ENCODE data around the gene RFTN2. TPM values are rescaled to one million over a fixed set of nuclear protein-coding genes. Genes with fewer than 3 reads are reported as not detected.
A peak's percentile ranks its signal among the peaks of the same experiment; 100 is the strongest.

RFTN2 gene
- total RNA-seq, 1 donor from 2014 or later, result 9.9 TPM

DNA sequence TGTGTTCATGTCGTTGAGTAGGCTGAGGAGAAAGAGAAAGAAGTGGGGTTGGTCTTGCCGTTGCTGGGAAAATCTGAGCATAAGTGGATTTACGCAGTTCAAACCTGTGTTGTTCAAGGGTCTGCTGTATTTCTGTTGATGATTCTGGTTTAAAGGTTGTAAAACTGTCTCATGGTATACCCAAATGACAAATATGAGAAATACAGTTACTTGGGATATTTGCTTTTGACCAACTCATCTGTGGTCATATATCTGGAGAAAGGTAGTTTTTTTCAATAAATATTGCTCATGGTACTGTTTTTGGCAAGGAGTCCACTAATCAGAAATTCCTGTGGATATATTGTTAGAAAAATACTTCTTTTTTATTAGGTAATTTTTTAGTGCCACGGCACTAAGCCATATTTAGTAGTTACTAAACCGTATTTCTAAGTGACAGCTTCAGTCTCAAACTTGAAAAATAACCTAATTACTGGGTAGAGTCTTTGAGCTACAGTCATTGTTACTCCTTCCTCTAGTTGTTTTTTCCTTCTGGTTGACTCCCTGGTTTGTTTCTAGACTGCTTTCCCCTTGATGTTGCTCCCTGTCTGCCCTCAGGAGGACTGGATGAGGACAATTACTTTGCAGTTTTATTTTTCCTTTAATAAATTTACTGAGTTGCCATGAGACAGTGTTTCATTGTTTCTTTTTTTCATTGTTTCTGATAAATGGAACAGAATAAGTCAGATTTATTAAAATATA lies 128.1 kb downstream of the RFTN2 start:
- H3K36me3 Mint-ChIP-seq, result peaks cover 39% of the 10 kb centered on the region
- no peaks in the 10 kb centered on the region for H3K4me1 Mint-ChIP-seq
- no peaks in the 10 kb centered on the region for H3K27me3 Mint-ChIP-seq (ENCODE audit: low read depth)
- no peak for DNase-seq (ENCODE audit: low spot score in 2 of 2, unreplicated experiment in 2 of 2)
- TF ChIP-seq CTCF (IDR thresholded peaks at IDR 0.05; ENCODE audit: unreplicated experiment), result no peak
- no peaks in the 10 kb centered on the region for H3K9me3 Mint-ChIP-seq
- H3K4me3 Mint-ChIP-seq, result no peak overlapping the region
- peak overlapping the region; percentile 76 for H3K27ac Mint-ChIP-seq

GRCh38 chr2:197543206-197543605 lies 132.2 kb downstream of the RFTN2 start:
- Mint-ChIP-seq H3K36me3 (peaks cover 47% of the 10 kb centered on the region), H3K9me3 (no peaks in the 10 kb centered on the region), H3K4me1 (no peaks in the 10 kb centered on the region), H3K27ac (no peak overlapping the region), H3K27me3 (ENCODE audit: low read depth) (no peaks in the 10 kb centered on the region), H3K4me3 (no peak overlapping the region)
- no peak for TF ChIP-seq CTCF (IDR thresholded peaks at IDR 0.05; ENCODE audit: unreplicated experiment)
- DNase-seq (ENCODE audit: low spot score in 2 of 2, unreplicated experiment in 2 of 2), result no peak

DNA sequence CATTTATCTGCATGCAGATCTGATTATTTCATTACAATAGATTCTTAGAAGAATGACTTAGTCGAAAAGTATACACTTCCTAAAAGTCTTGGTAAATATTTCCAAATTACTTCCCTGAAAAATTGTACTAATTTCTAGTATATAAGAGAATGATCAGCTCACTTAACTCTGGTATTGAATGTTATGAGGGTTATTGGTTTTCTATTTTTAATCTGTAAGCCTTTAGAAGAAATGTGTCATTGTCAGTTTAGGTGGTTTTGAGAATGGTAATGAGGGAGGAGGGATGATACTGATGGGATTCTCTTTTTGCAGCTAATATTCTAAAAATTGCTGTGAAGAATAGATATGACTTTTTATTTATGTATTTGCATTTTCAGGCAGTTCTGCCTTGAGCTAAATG lies 135.7 kb downstream of the RFTN2 start:
- Mint-ChIP-seq H3K9me3 (no peaks in the 10 kb centered on the region), H3K4me3 (no peak overlapping the region), H3K27me3 (ENCODE audit: low read depth) (no peaks in the 10 kb centered on the region), H3K4me1 (no peaks in the 10 kb centered on the region), H3K36me3 (peaks cover 44% of the 10 kb centered on the region), H3K27ac (no peak overlapping the region)
- DNase-seq (ENCODE audit: low spot score in 2 of 2, unreplicated experiment in 2 of 2), result no peak
- no peak for TF ChIP-seq CTCF (IDR thresholded peaks at IDR 0.05; ENCODE audit: unreplicated experiment)

GRCh38 chr2:197538412-197538811 lies 137.0 kb downstream of the RFTN2 start:
- H3K4me1 Mint-ChIP-seq, result no peaks in the 10 kb centered on the region
- peak overlapping the region; percentile 59 for H3K27ac Mint-ChIP-seq
- no peaks in the 10 kb centered on the region for H3K27me3 Mint-ChIP-seq (ENCODE audit: low read depth)
- no peak overlapping the region for H3K4me3 Mint-ChIP-seq
- H3K36me3 Mint-ChIP-seq, result peaks cover 44% of the 10 kb centered on the region
- H3K9me3 Mint-ChIP-seq, result no peaks in the 10 kb centered on the region
- no peak for TF ChIP-seq CTCF (IDR thresholded peaks at IDR 0.05; ENCODE audit: unreplicated experiment)
- no peak for DNase-seq (ENCODE audit: low spot score in 2 of 2, unreplicated experiment in 2 of 2)

Other genes starting within 250 kb of the RFTN2 start
- gene SF3B1, start 240.6 kb downstream of the RFTN2 start, total RNA-seq, result 404 to 422 TPM (median 414 TPM) in 3 replicates
- 14.6 to 15.9 TPM (median 15.3 TPM) in 3 replicates for gene COQ10B, start 222.0 kb downstream of the RFTN2 start, total RNA-seq
- 326 to 341 TPM (median 337 TPM) in 3 replicates for gene HSPD1, start 175.7 kb downstream of the RFTN2 start, total RNA-seq
- 91.8 to 102 TPM (median 96.4 TPM) in 3 replicates for gene HSPE1, start 175.2 kb downstream of the RFTN2 start, total RNA-seq
- gene MOB4, start 159.5 kb downstream of the RFTN2 start, total RNA-seq, result 22.5 to 26.0 TPM (median 26.0 TPM) in 3 replicates
- gene MARS2, start 29.8 kb upstream of the RFTN2 start, total RNA-seq, result 4.6 to 5.1 TPM (median 4.9 TPM) in 3 replicates
- not detected in 3 replicates for gene BOLL, start 109.7 kb upstream of the RFTN2 start, total RNA-seq
- 2.0 to 2.8 TPM (median 2.7 TPM) in 3 replicates for gene PLCL1, start 129.0 kb upstream of the RFTN2 start, total RNA-seq